K562 (cell line): ENCODE measurements around the gene PUM2. TPM values are rescaled to one million over a fixed set of nuclear protein-coding genes. Genes with fewer than 3 reads are reported as not detected.

Experiments
- CREM ChIP-seq: IDR thresholded peaks from 2 replicates; pipeline ENCODE4 v1.6.1; 2014; ENCODE audit warnings: antibody characterized with exemption, low read depth
- DIDO1 ChIP-seq: fragments of 450-650 bp; IDR thresholded peaks from 2 replicates; pipeline ENCODE4 v1.6.1; 2016; ENCODE audit warnings: low read depth, missing biosample characterization, missing genetic modification characterization
- ELF2 ChIP-seq: fragments of 250-450 bp; sonication (Bioruptor Pico); IDR thresholded peaks from 2 replicates; pipeline ENCODE4 v1.5.0; 2021; ENCODE audit warnings: mild to moderate bottlenecking
- NONO ChIP-seq, 2 experiments: fragments of 200-400 bp in 1 of 2; fragments of 450-650 bp in 1 of 2; formaldehyde crosslinking in 1 of 2; IDR thresholded peaks; 2 replicates each; pipeline ENCODE4 v1.6.1; 2017; ENCODE audit warnings: low read depth in 2 of 2, mild to moderate bottlenecking in 2 of 2, moderate library complexity in 2 of 2, low read length in 1 of 2
- NR2C1 ChIP-seq, 2 experiments: fragments of 450-650 bp; IDR thresholded peaks; 2 replicates each; pipeline ENCODE4 v1.6.1; 2017; ENCODE audit warnings: mild to moderate bottlenecking in 2 of 2, antibody characterized with exemption in 1 of 2, inconsistent platforms in 1 of 2, missing compliant biosample characterization in 1 of 2, missing genetic modification characterization in 1 of 2
- RB1 ChIP-seq: fragments of 450-650 bp; IDR thresholded peaks from 2 replicates; pipeline ENCODE4 v1.6.1; 2017; ENCODE audit warnings: low read depth, mild to moderate bottlenecking
- SETDB1 ChIP-seq: IDR thresholded peaks from one replicate; pipeline ENCODE4 v1.6.1; 2012; ENCODE audit warnings: low read length, control low read depth, inconsistent platforms
- STAG1 ChIP-seq: sonication (generic); formaldehyde crosslinking; IDR thresholded peaks from 2 replicates; pipeline ENCODE4 v1.5.0; 2020; ENCODE audit warnings: missing genetic modification reagents, borderline replicate concordance
- ZEB2 ChIP-seq: fragments of 450-650 bp; IDR thresholded peaks from 2 replicates; pipeline ENCODE4 v1.6.1; 2016
- ZFP1 ChIP-seq: fragments of 450-650 bp; formaldehyde crosslinking; IDR thresholded peaks from 2 replicates; pipeline ENCODE4 v1.4.0; 2020; ENCODE audit warnings: mild to moderate bottlenecking, mixed read lengths
- ZNF12 ChIP-seq: sonication (generic); formaldehyde crosslinking; IDR thresholded peaks from 2 replicates; pipeline ENCODE4 v1.4.0; 2020; ENCODE audit warnings: mild to moderate bottlenecking, missing genetic modification reagents
- ZNF24 ChIP-seq: fragments of 450-650 bp; IDR thresholded peaks from 2 replicates; pipeline ENCODE4 v1.6.1; 2016
- polyA plus RNA-seq, 8 experiments: library from polyadenylated mRNA; depleted of rRNA in 4 of 8; stranded (reverse) in 5 of 8; unstranded in 3 of 8; fragments of >200 nt; fragmentation: Nextera tagmentation in 2 of 8; fragmentation: Illumina TruSeq in 1 of 8; extraction: Ambion mirVana in 2 of 8; extraction: Trizol in 1 of 8; gene quantifications; 2 replicates each; pipeline versions ENCODE4 v1.2.1 to v1.2.3, GENCODE V29; 2011 to 2014; ENCODE audit warnings: inconsistent platforms in 1 of 8, missing spikeins in 1 of 8
- total RNA-seq, 7 experiments: library from RNA; depleted of rRNA in 6 of 7; stranded (reverse); fragments of >200 nt in 6 of 7; fragmentation: Illumina TruSeq in 2 of 7; extraction: Trizol in 2 of 7; gene quantifications; 2 replicates each; pipeline versions ENCODE4 v1.2.1 to v1.2.3, GENCODE V29; 2011 to 2021; ENCODE audit warnings: low replicate concordance in 1 of 7
- TF ChIP-seq, protein P1 (sequence below), 2 experiments: fragments of 450-650 bp; IDR thresholded peaks; 2 replicates each; pipeline ENCODE4 v1.6.1; 2016; ENCODE audit warnings: mild to moderate bottlenecking in 2 of 2, borderline replicate concordance in 1 of 2, low read depth in 1 of 2, moderate library complexity in 1 of 2
- TF ChIP-seq, protein P2 (sequence below), 2 experiments: fragments of 150-350 bp in 1 of 2; IDR thresholded peaks; 2 replicates each; pipeline ENCODE4 v1.6.1; 2012 to 2016; ENCODE audit warnings: low read depth in 2 of 2, low read length in 2 of 2, mild to moderate bottlenecking in 1 of 2, moderate library complexity in 1 of 2

Gene PUM2
- total and polyA plus RNA-seq, 9 of the 15 experiments (the other 6 are each of a cell fraction or from before 2014, with no cell fraction given): 13.4 to 61.9 (median 28.3) TPM

DNA sequence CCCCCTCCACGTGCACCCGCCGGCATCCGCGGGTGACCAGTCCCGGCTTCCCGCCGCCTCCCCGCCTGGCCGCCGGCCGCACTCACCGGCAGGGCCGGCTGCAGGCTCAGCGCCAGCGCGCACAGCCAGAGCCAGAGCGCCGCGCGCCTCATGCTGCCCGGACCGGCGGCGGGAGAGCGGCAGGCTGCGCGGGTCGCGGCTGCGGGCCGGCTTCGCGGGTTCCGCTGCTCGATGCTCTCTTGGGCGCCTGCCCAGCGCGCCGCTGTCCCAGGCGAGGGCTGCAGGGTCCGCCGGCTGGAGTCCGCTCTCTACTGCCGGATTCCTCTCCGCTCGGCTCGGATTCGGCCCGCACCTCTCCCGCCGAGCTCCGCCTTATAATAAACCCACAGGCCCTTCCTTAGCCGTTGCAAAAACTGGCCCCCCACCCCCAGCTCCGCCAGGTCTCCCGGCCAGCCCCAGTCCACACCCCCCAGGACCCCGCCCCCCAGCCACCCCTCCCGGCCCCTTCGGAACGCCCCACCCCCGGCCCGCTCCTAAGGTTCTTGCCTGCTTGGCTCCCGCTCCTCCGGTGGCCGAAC, 125.8 kb downstream of the PUM2 start, which contains the start of gene SDC1 (continued):
- TF ChIP-seq, protein P1, sequence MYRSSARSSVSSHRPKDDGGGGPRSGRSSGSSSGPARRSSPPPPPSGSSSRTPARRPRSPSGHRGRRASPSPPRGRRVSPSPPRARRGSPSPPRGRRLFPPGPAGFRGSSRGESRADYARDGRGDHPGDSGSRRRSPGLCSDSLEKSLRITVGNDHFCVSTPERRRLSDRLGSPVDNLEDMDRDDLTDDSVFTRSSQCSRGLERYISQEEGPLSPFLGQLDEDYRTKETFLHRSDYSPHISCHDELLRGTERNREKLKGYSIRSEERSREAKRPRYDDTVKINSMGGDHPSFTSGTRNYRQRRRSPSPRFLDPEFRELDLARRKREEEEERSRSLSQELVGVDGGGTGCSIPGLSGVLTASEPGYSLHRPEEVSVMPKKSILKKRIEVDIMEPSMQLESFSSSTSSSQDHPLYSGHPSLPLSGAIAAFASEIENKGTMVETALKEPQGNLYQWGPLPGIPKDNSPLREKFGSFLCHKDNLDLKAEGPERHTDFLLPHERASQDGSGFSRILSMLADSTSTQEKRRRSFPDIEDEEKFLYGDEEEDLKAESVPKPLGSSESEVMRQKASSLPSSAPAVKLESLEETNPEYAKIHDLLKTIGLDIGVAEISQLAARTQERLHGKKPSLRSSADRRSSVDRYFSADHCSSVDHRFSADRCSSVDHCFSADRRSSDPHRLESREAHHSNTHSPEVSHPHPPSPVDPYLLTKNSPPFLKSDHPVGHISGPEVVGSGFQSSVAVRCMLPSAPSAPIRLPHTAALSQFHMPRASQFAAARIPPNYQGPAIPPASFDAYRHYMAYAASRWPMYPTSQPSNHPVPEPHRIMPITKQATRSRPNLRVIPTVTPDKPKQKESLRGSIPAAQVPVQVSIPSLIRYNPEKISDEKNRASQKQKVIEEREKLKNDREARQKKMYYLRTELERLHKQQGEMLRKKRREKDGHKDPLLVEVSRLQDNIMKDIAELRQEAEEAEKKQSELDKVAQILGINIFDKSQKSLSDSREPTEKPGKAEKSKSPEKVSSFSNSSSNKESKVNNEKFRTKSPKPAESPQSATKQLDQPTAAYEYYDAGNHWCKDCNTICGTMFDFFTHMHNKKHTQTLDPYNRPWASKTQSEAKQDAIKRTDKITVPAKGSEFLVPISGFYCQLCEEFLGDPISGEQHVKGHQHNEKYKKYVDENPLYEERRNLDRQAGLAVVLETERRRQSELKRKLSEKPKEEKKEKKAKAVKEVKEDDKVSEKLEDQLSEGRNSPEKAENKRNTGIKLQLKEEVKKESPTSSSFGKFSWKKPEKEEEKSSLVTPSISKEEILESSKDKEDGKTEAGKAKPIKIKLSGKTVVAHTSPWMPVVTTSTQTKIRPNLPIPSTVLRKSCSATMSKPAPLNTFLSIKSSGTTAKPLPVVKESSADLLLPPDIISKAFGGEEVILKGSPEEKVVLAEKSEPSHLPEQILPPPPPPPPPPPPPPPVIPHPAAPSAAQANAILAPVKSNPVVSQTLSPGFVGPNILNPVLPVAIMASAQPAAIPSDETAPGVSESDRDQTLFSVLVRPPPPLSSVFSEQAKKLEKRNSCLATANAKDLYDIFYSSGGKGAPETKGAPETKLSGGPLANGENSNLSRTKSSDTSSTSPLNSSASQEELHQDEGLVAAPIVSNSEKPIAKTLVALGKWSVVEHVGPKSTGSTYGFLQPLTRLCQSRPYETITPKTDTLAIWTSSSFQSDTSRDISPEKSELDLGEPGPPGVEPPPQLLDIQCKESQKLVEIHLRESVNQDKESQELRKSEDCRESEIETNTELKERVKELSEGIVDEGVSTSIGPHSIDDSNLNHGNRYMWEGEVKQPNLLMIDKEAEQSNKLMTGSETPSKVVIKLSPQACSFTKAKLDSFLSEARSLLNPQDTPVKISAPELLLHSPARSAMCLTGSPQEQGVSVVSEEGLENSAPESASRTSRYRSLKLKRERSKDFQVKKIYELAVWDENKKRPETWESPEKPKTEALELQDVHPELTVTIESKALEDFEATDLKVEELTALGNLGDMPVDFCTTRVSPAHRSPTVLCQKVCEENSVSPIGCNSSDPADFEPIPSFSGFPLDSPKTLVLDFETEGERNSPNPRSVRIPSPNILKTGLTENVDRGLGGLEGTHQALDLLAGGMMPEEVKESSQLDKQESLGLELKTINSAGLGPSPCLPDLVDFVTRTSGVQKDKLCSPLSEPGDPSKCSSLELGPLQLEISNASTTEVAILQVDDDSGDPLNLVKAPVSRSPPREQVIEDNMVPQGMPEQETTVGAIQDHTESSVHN (IDR thresholded peaks at IDR 0.05; ENCODE audit: borderline replicate concordance in 1 of 2, low read depth in 1 of 2): no peak
- TF ChIP-seq SETDB1: no peak
- no peak for TF ChIP-seq NR2C1 (IDR thresholded peaks at IDR 0.05)
- TF ChIP-seq NR2C1 (tag; IDR thresholded peaks at IDR 0.05): no peak
- no peak for TF ChIP-seq CREM
- no peak for TF ChIP-seq DIDO1
- TF ChIP-seq ZFP1 (CRISPR knock-in tag): no peak
- TF ChIP-seq STAG1 (CRISPR knock-in tag): no peak
- TF ChIP-seq, protein P2, sequence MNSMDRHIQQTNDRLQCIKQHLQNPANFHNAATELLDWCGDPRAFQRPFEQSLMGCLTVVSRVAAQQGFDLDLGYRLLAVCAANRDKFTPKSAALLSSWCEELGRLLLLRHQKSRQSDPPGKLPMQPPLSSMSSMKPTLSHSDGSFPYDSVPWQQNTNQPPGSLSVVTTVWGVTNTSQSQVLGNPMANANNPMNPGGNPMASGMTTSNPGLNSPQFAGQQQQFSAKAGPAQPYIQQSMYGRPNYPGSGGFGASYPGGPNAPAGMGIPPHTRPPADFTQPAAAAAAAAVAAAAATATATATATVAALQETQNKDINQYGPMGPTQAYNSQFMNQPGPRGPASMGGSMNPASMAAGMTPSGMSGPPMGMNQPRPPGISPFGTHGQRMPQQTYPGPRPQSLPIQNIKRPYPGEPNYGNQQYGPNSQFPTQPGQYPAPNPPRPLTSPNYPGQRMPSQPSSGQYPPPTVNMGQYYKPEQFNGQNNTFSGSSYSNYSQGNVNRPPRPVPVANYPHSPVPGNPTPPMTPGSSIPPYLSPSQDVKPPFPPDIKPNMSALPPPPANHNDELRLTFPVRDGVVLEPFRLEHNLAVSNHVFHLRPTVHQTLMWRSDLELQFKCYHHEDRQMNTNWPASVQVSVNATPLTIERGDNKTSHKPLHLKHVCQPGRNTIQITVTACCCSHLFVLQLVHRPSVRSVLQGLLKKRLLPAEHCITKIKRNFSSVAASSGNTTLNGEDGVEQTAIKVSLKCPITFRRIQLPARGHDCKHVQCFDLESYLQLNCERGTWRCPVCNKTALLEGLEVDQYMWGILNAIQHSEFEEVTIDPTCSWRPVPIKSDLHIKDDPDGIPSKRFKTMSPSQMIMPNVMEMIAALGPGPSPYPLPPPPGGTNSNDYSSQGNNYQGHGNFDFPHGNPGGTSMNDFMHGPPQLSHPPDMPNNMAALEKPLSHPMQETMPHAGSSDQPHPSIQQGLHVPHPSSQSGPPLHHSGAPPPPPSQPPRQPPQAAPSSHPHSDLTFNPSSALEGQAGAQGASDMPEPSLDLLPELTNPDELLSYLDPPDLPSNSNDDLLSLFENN (IDR thresholded peaks at IDR 0.05; ENCODE audit: low read depth in 2 of 2, low read length in 2 of 2): no peak
- 0 out of 2 replicates have a peak, but pooled peaks have one; percentile 29 for TF ChIP-seq RB1
- TF ChIP-seq ZNF24: no peak
- TF ChIP-seq ZNF12: 0 out of 2 replicates have a peak, but pooled peaks have one; percentile 14
- TF ChIP-seq ELF2 (CRISPR knock-in tag): no peak
- 0 out of 4 replicates have a peak, but pooled peaks of 1 of the 2 experiments have one; percentile 32 for TF ChIP-seq NONO (IDR thresholded peaks at IDR 0.05; ENCODE audit: low read depth in 2 of 2, low read length in 1 of 2)
- TF ChIP-seq ZEB2: no peak
